Pancreas (tissue), 10 donors: ENCODE results near the gene RPL37A. TPM values are rescaled to one million over a fixed set of nuclear protein-coding genes. Genes with fewer than 3 reads are reported as not detected.

Source experiments
- ATAC-seq, 4 donors: fragments of 200-7000 bp; cut with Tn5 transposase; one replicate each; pipeline versions ENCODE4 v1.8.0 to v1.9.1; 2020; ENCODE audit warnings: mild to moderate bottlenecking in 4 of 4, moderate library complexity in 4 of 4
- DNase-seq, 6 donors: peaks; one replicate each; pipeline ENCODE4 v3.0.0-alpha.2; 2020
- FAIRE-seq: peaks from 2 replicates; lab custom pipeline; 2012; peaks lifted over from hg19 to GRCh38; lab: Jason Lieb, UNC
- H3K27ac ChIP-seq, 4 donors: fragments of 200-600 bp; sonication (generic); 1 replicate in 3 of 4; 2 replicates in 1 of 4; pipeline versions ENCODE4 v1.5.0 to v1.8.0; 2020
- H3K27me3 ChIP-seq, 4 donors: fragments of 200-600 bp; one replicate each; pipeline ENCODE4 v1.8.0; 2021
- H3K36me3 ChIP-seq, 3 donors: fragments of 200-600 bp; sonication (generic) in 1 of 3; one replicate each; pipeline versions ENCODE4 v1.5.0 to v1.8.0; 2020 to 2021
- H3K4me1 ChIP-seq, 3 donors: fragments of 200-600 bp; one replicate each; pipeline ENCODE4 v1.8.0; 2021
- H3K4me3 ChIP-seq, 4 donors: fragments of 200-600 bp; sonication (generic) in 2 of 4; one replicate each; pipeline versions ENCODE4 v1.5.0 to v1.8.0; 2020 to 2021
- H3K9me3 ChIP-seq, 4 donors: fragments of 200-600 bp; one replicate each; pipeline ENCODE4 v1.8.0; 2021
- WGBS, 2 donors: extraction: QIAGEN DNeasy Blood & Tissue Kit; methylation state at CpG; one replicate each; pipeline ENCODE4 v1.1.7; 2013; 5-methylcytosine and 5-hydroxymethylcytosine counted together
- intact Hi-C, 3 donors: fragments of 100-400 bp; cut with DNase I; formaldehyde crosslinking; loops; one replicate each; pipeline versions ENCODE4 v1.11.1 to v1.14.2; 2022
- polyA plus RNA-seq, 2 donors: library from polyadenylated mRNA; stranded (reverse); fragments of 200-250 nt; gene quantifications; one replicate each; pipeline ENCODE4 v1.2.3, GENCODE V29; 2013
- total RNA-seq, 6 donors: library from RNA; stranded (reverse); fragmentation: NEBNext Ultra II Directional in 4 of 6; extraction: Animal tissue kit (Norgen Biotek cat#: 25700) in 4 of 6; gene quantifications; one replicate each; pipeline versions ENCODE4 v1.2.1 to v1.2.4, GENCODE V29; 2021 to 2023
- TF ChIP-seq, protein P1 (sequence below), 4 donors: fragments of 200-600 bp; sonication (generic) in 3 of 4; IDR thresholded peaks; one replicate each; pipeline versions ENCODE4 v1.5.0 to v1.8.0; 2021; ENCODE audit warnings: antibody characterized with exemption in 4 of 4
- donor health status: healthy with polysubstance abuse.
- donor health status: DM: no; HTN: no; CAD: no; lungs with moderate emphysema.
- donor health status: DM: no; HTN: no; CAD: no.
- donor health status: control.
- donor health status: control.
- donor health status: Bipolar disorder and iron deficiency.
- donor health status: DM: yes; HTN: yes; CAD: no.
- donor health status: DM: no; HTN: no; CAD: no.
- donor health status: DM: no; HTN: no; CAD: no.
- donor health status: DM: yes; HTN: yes; CAD: no.

Gene RPL37A
- total and polyA plus RNA-seq, 8 donors: 1,329 to 2,596 (median 1,625) TPM

DNA sequence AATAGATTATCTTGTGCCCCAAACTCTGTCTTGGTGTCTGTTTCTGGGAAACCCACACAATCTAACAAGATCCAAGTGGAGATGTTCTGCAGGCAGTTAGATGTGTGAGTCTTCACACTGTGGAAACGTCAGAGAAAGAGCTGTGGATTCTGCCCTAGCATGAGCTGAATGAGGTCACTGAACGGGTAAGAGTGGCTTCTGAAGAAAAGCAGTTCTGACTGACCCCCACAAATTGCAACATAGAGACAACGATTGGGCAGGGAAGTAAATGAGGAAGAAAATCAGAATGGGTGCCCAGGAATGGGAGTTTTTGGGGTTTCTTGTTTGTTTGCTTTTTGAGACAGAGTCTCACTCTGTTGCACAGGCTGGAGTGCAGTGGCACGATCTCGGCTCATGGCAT, 12.9 kb upstream of the RPL37A start:
- TF ChIP-seq, protein P1, sequence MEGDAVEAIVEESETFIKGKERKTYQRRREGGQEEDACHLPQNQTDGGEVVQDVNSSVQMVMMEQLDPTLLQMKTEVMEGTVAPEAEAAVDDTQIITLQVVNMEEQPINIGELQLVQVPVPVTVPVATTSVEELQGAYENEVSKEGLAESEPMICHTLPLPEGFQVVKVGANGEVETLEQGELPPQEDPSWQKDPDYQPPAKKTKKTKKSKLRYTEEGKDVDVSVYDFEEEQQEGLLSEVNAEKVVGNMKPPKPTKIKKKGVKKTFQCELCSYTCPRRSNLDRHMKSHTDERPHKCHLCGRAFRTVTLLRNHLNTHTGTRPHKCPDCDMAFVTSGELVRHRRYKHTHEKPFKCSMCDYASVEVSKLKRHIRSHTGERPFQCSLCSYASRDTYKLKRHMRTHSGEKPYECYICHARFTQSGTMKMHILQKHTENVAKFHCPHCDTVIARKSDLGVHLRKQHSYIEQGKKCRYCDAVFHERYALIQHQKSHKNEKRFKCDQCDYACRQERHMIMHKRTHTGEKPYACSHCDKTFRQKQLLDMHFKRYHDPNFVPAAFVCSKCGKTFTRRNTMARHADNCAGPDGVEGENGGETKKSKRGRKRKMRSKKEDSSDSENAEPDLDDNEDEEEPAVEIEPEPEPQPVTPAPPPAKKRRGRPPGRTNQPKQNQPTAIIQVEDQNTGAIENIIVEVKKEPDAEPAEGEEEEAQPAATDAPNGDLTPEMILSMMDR (IDR thresholded peaks at IDR 0.05): no peak
- FAIRE-seq: no peak
- Histone ChIP-seq H3K36me3 (peaks cover 0 to 3% (median 1%) of the 10 kb centered on the region in 3 donors), H3K4me3 (no peak overlapping the region), H3K27ac (no peak overlapping the region), H3K27me3 (no peaks in the 10 kb centered on the region), H3K9me3 (no peaks in the 10 kb centered on the region), H3K4me1 (no peaks in the 10 kb centered on the region)
- peak in 2 of 4 donors; percentile 29 to 62 for ATAC-seq
- DNase-seq: no peak
- intact Hi-C loops: no loop called here
- WGBS, 2 donors: 72 to 77% methylated on average over 5 of the region's 5 CpGs

DNA sequence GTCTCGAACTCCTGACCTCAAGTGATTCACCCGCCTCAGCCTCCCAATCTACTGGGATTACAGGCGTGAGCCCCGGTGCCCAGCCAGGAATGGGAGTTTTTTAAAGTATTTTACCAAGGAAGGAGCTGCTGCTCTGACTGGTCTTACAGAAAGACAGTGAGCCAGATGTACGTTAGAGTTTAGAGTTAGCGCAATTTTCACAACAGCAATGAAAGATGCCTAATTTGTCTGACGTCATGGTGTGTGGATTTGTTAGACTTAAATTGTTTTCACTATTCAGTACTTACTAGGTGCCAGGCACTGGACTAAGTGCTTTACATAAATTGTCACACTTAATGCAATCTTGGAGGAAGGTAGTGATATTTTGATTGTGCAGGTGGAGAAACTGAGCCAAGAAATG, 12.4 kb upstream of the RPL37A start:
- Histone ChIP-seq H3K4me1 (no peaks in the 10 kb centered on the region), H3K27me3 (no peaks in the 10 kb centered on the region), H3K4me3 (no peak overlapping the region), H3K27ac (no peak overlapping the region), H3K9me3 (no peaks in the 10 kb centered on the region), H3K36me3 (peaks cover 0 to 3% (median 0%) of the 10 kb centered on the region in 3 donors)
- FAIRE-seq: no peak
- WGBS, 2 donors: 89 to 90% methylated on average over 7 of the region's 7 CpGs
- intact Hi-C loops: no loop called here
- no peak for DNase-seq
- TF ChIP-seq, protein P1 (IDR thresholded peaks at IDR 0.05): no peak
- ATAC-seq: no peak

DNA sequence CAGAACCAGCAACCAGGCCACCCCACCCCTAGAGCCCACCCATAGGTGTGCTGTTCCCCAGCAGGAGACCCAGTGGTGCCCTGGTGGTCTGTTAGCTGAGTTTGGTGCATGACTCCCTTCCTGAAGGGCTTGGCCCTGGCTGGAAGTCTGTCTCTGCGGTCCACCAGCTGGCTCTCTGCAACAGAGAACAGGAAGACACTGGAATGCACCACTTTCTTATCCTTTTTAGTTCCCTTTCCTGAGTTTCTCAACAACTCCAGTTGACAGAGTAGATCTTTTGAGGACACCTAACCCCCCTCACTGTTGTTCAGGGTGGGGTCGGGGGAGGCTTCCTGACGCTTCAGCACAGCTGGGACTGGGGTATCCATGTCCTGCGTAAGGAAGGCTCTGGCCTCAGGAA, 11.9 kb upstream of the RPL37A start:
- no peak overlapping the region for H3K4me3 ChIP-seq
- TF ChIP-seq, protein P1 (IDR thresholded peaks at IDR 0.05): no peak
- intact Hi-C loops: no loop called here
- DNase-seq (no peak), FAIRE-seq (no peak), ATAC-seq (peak in 2 of 4 donors; percentile 57 to 73)
- peaks cover 0 to 3% (median 0%) of the 10 kb centered on the region in 3 donors for H3K36me3 ChIP-seq
- no peaks in the 10 kb centered on the region for H3K9me3 ChIP-seq
- no peaks in the 10 kb centered on the region for H3K27me3 ChIP-seq
- H3K4me1 ChIP-seq: no peaks in the 10 kb centered on the region
- no peak overlapping the region for H3K27ac ChIP-seq
- 77 to 79% methylated on average over 4 of the region's 4 CpGs for WGBS, 2 donors

DNA sequence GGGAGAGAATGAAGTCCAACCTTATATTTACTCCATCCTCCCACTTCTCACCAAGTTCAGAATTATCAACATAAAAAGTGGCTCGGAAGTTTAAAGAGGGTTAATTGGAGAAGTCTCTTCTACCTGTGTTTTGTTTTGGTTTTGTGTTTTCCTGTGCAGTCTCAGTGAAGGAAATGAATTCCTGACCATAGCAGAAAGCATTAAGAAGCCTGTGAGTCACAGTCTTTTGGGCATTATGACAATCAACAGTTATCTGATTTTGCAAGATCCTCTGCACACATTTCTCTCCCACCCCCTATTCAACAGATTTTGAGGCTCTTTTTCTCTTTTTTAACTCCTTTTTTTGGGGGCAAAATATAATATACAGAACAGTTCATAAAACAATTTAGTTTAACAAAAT, 8.6 kb upstream of the RPL37A start:
- DNase-seq: no peak
- no peak for FAIRE-seq
- no peaks in the 10 kb centered on the region for H3K4me1 ChIP-seq
- 73 to 83% methylated on average over 1 of the region's 1 CpG for WGBS, 2 donors
- H3K9me3 ChIP-seq: no peaks in the 10 kb centered on the region
- intact Hi-C loops: no loop called here
- H3K27me3 ChIP-seq: no peaks in the 10 kb centered on the region
- no peak overlapping the region for H3K27ac ChIP-seq
- no peak overlapping the region for H3K4me3 ChIP-seq
- no peak for ATAC-seq
- TF ChIP-seq, protein P1 (IDR thresholded peaks at IDR 0.05): no peak
- H3K36me3 ChIP-seq: no peaks in the 10 kb centered on the region

DNA sequence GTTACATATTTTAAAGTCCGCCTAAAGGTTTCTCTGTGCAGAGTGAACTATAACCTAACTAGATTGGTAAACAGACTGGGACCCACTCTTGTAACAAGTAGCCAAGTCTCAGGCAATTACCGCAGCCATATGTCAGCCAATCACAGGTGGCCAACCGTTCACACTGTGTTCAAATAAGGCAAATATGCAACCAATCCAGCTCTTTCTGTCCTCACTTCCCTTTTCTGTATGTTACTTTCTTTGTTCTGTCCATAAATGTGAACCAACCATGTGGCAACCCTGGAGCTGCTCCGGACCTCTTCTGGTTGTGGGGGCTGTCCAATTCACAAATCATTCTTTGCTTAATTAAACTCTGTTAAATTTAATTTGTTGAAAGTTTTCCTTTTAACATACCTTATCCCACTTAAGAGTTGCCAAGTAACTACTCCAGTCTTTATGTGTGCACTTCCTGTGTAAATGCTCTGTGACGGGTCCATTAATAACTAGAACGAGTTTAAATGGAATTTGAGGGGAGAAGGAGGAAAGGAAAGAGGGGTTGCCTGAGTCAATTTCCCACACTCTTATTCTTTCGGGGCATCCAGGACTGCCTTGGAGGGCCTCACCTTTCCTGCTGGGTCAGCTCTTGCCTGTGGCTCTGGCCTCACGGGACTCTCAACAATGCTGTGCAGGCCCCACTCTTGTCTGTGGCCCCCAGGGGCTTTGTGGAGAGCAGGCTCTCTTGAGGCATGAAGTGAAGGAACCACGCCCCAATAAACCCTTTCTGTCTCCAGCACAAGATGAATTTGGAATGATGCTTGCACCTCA, 6.6 kb upstream of the RPL37A start:
- no peaks in the 10 kb centered on the region for H3K9me3 ChIP-seq
- no peaks in the 10 kb centered on the region for H3K36me3 ChIP-seq
- no peak overlapping the region for H3K27ac ChIP-seq
- TF ChIP-seq, protein P1 (IDR thresholded peaks at IDR 0.05): no peak
- ATAC-seq: peak in 2 of 4 donors; percentile 25 to 43
- no peak overlapping the region for H3K4me3 ChIP-seq
- no peaks in the 10 kb centered on the region for H3K27me3 ChIP-seq
- intact Hi-C loops: no loop called here
- no peak for FAIRE-seq
- no peaks in the 10 kb centered on the region for H3K4me1 ChIP-seq
- WGBS, 2 donors: 74 to 79% methylated on average over 9 of the region's 9 CpGs
- no peak for DNase-seq
